Hypothalamus (tissue), 51 donors: ENCODE data around the gene CASK.
A peak's percentile ranks its signal among the peaks of the same experiment; 100 is the strongest.
"Not testable (repeated sequence)": the region's sequence is repeated elsewhere in the genome, so short reads cannot be mapped to it uniquely, and the experiment has no call there.

Experiments used
- DNase-seq, 51 donors: peaks; one replicate each; lab custom pipeline; 2025; lab: John Stamatoyannopoulos, UW

CASK gene

GRCh38 chrX:41750716-41751115, 172.6 kb downstream of the CASK start:
- DNase-seq, result no peak

GRCh38 chrX:41739871-41740270, 183.5 kb downstream of the CASK start:
- DNase-seq, result no peak

DNA sequence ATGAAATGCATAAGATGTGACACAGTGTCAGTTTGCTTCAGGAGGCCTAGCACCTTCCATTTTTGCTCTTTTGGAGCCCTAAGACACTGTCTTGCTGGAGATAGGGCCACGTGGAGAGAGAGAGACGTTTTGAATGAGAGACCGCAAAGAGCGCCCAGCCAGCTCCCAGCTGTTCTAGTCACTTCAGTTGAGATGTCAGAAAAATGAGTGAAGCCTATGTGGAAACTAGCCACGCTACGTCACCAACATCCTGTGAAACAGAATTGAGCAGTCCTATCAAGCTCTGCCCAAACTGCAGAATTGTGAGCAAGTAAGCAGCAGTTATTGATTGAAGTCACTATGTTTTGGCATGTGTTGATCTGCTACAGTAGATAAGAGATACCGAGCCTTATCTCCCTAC, 186.3 kb downstream of the CASK start:
- DNase-seq, result peak in 1 of 51 donors; percentile 1

DNA sequence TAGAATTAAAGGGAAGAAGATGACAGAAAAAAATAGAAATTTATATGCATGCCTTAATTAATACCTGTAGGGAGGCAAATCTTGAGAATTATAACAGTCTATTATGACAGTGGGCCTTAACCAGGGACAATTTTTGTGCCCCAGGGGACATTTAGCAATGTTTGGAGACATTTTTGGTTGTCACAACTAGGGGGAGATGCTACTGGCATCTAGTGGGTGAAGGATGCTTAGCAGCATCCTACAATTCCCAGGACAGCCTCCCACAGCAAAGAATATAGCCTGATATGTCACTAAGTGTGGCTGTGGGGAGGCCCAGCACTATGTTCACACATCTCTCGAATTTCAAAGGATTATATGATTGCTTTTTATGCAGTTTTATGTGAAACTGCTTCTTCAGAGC, 188.8 kb downstream of the CASK start:
- DNase-seq, result peak in 4 of 51 donors; percentile 0 to 7 (median 2)

DNA sequence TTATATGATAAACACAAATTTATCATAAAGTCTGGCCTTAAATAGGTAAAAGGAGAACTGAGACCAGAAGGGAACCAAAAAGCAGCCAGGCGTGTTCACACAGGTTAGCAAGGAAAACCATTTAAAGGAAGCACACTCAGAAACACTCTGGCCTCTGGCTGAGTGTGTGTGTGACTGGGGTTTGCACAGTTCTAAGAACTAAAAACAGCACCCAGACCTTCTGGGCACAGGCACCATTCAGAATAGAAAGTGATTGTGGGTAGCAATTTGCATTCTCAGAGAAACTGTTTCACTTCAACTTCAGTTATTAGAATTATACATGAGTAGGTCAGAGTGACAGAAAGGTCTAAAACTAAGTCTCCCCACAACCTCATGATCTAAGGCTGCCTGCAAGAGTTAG, 189.4 kb downstream of the CASK start:
- DNase-seq, result peak in 1 of 51 donors; percentile 34

GRCh38 chrX:41732260-41732659, 191.1 kb downstream of the CASK start:
- DNase-seq, result no peak

GRCh38 chrX:41730081-41730480, 193.3 kb downstream of the CASK start:
- DNase-seq, result no peak

DNA sequence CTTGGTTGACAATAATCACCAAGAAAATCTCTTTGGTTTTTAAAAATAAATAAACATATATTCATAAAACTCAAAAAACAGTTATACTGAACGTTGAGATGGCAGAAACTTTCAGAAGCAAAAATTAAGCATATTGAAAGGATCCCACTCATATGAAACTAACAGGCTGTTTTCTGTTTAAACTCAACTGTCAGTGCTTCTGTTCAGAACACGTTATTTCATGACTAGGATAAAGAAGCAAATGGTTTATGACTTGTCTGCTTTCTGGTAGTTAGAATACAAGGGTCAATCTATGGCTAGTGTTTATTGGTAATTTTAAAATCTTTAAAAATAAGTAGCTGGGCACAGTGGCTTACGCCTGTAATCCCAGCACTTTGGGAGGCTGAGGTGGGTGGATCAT, 195.2 kb downstream of the CASK start:
- no peak for DNase-seq

DNA sequence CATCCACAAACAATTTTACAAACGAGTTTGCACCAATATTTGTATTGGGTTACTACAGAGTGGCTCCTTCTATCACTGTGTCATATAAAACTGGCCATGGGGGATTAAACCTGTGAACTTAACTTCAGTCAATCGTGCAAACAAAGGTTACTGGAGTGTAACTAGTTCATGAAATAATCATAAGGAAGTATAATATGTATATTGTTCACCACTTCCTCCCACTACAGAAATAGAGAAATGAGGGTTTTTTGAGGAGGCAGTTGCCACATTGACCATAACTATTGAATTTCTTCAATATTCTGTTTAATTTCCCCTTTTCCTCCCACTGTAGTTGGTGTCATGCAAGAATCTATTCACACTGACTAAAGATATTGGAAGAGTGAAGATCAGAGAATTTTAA, 199.5 kb downstream of the CASK start, which contains the start of gene GPR82:
Gene GPR82 (plus strand): TSS at position 356 of the 400 bp plus-strand sequence. CDS start 2,846 bp downstream, outside the sequence.
- DNase-seq, result no peak

DNA sequence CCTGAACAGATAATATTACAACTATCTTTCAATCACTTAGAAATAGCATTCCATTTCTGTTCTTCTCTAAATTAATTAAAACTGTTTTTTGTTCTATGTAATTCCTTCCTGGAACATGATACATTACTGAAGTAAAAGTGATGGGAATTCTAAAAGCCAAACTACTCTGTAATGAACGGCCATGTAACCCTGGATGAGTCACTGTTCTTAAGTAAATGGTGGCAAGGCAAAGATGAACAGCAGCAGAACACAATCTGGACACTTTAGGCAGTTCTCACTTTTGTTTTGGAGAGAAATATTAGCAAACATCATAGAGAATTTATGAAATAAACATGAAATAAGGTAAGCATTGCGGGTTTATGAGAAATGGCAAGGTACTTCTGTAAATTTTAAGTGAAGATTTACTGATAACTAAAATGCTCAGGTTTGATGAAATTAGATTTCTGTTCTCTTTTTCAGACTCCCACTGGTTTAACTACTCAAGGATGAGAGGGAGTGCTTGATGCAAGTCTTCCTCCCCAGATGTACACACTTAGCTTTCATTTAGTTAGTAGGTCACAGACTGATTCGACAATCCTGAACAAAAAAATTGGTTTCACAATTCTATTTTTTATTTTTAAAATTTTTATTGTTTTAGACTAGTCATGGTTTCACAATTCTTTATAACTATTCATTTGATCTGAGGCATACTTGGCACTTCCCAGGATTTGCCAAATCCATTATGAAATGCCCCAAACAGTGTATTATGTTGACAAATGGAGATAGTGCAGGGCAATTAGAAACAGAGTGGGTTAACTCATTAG, 200.3 kb downstream of the CASK start:
- no peak for DNase-seq

- DNase-seq, result no peak
Observed at GRCh38 chrX:41722214-41722613, 201.1 kb downstream of the CASK start.

GRCh38 chrX:41721590-41721989, 201.8 kb downstream of the CASK start:
- no peak for DNase-seq

GRCh38 chrX:41720125-41720779, 203.1 kb downstream of the CASK start:
- DNase-seq, result peak in 3 of 51 donors; percentile 0 to 5 (median 1)

GRCh38 chrX:41719610-41720009, 203.7 kb downstream of the CASK start:
- DNase-seq, result not testable (repeated sequence)

DNA sequence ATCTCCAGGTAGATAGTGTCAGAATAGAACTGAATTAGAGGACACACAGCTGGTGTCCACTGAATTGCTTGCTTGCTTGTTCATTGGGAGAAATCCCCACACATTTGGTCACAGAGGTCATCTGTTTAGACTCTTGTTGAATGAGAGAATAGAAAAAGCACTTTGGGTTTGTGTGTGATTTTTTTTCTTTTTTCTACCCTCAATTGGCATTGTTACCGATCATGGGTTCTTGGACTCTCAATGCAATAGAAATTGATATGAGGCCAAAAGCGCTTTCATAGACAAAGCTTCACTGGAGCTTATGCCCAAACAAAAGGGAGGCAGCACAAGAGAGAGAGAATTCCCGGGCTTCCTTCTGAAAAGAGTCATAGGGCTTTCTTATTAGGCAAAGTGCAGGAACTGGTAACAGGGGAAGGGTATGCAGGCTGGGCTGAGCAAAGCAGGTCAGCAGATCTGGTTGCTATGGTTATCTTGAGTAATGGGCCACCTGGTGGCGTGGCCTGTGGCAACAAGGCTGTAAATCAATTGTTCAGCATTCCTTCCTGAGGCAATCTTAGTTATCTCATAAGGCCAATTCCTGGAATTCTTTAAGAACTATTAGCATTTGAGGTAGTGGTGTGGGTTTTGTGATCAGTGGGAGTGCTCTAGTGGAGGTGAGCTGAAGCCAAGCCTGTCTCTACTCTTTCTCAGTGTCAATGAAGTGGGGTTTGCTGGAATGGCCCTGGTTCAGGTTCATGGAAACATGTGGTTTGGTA, 204.7 kb downstream of the CASK start:
- DNase-seq, result peak in 3 of 51 donors; percentile 5 to 25 (median 18)

- no peak for DNase-seq
Observed at GRCh38 chrX:41716767-41717473, 206.4 kb downstream of the CASK start.

DNA sequence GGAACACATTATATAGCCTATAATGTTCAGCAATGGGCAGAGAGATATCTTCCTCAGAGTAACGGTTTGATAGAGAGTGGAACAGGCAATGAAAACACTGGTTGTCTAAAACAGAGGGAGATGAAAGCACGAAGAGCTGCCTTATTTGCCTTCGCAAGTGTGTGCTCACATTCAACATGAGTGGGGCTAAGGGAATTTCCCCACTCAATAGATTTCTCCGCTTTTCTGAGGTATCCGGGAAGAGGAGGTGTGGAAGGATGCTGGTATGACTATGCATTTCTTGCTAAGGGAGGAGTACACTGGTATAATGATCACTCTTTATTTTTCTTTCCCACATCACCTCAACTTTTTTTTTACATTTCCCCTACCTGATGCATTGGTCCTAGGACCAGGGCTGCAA, 207.1 kb downstream of the CASK start:
- DNase-seq, result no peak

DNA sequence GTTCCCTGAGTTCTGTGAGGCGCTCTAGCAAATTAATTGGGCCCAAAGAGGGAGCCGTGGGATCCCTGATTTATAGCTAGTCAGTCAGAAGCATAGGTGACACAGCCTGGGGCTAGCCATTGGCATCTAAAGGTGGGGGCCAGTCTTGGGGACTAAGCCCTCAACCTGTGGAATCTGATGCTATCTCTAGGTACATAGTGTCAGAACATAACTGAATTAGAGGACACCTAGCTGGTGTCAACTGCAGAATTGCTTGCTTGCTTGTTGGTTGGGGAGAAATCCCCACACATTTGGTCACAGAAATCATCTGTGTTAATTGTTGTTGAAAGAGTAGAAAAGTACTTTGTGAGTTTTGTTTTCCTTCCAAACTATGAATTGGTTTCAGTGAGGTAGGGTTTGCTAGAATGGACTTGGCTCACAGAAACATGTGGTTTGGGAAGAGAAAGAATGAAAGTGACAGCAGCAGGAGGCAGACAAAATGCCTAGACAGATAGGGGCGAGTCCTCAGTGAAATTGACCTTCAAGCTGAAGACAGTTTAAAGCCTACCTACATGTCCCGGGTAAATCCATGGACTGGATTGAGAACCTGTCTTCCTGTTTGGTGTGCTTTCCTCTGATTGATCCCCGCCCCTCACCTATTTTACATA, 212.2 kb downstream of the CASK start:
- no peak for DNase-seq

- DNase-seq, result no peak
Observed at GRCh38 chrX:41708486-41708885, 214.9 kb downstream of the CASK start.

GRCh38 chrX:41707218-41707617, 216.1 kb downstream of the CASK start:
- DNase-seq, result no peak
